ENCODE measurements around the gene SUV39H2.

GRCh38 chr10:14947268-14947667 lies 68.6 kb downstream of the SUV39H2 start:
- TF ChIP-seq CTCF (IDR thresholded peaks at IDR 0.05) (no peak), POLR2A (IDR thresholded peaks at IDR 0.05) (no peak), POLR2AphosphoS5 (IDR thresholded peaks at IDR 0.05) (no peak)

Measured in suprapubic skin (tissue), 4 donors.